Vagina (tissue), 2 donors: ENCODE measurements around the gene FTH1.

Experiments
- POLR2A ChIP-seq, 2 donors: fragments of 450-650 bp; IDR thresholded peaks; one replicate each; pipeline ENCODE4 v1.6.1; 2017; ENCODE audit warnings: antibody characterized with exemption in 2 of 2, mild to moderate bottlenecking in 2 of 2, moderate library complexity in 2 of 2
- POLR2AphosphoS5 ChIP-seq, 2 donors: sonication (generic); formaldehyde crosslinking; IDR thresholded peaks; one replicate each; pipeline ENCODE4 v1.9.0; 2017; ENCODE audit warnings: antibody characterized with exemption in 2 of 2, mild to moderate bottlenecking in 2 of 2, low read depth in 1 of 2; ENCODE audit not compliant: insufficient read depth in 1 of 2
- TF ChIP-seq, protein P1 (sequence below), 3 experiments: fragments of 450-650 bp in 2 of 3; fragments of 200-600 bp in 1 of 3; sonication (generic) in 1 of 3; IDR thresholded peaks; one replicate each; pipeline ENCODE4 v1.5.1; 2017 to 2019; ENCODE audit warnings: antibody characterized with exemption in 3 of 3, mild to moderate bottlenecking in 2 of 3, moderate library complexity in 2 of 3

GRCh38 chr11:61914471-61915171 lies 52.8 kb downstream of the FTH1 start:
- TF ChIP-seq, protein P1, sequence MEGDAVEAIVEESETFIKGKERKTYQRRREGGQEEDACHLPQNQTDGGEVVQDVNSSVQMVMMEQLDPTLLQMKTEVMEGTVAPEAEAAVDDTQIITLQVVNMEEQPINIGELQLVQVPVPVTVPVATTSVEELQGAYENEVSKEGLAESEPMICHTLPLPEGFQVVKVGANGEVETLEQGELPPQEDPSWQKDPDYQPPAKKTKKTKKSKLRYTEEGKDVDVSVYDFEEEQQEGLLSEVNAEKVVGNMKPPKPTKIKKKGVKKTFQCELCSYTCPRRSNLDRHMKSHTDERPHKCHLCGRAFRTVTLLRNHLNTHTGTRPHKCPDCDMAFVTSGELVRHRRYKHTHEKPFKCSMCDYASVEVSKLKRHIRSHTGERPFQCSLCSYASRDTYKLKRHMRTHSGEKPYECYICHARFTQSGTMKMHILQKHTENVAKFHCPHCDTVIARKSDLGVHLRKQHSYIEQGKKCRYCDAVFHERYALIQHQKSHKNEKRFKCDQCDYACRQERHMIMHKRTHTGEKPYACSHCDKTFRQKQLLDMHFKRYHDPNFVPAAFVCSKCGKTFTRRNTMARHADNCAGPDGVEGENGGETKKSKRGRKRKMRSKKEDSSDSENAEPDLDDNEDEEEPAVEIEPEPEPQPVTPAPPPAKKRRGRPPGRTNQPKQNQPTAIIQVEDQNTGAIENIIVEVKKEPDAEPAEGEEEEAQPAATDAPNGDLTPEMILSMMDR (IDR thresholded peaks at IDR 0.05) = no peak
- TF ChIP-seq POLR2AphosphoS5 (IDR thresholded peaks at IDR 0.05; ENCODE audit: insufficient read depth in 1 of 2, low read depth in 1 of 2) (no peak), POLR2A (IDR thresholded peaks at IDR 0.05) (no peak)
